Neuron (in vitro differentiated cells): ENCODE data around the gene ALLC.

ENCODE experiments used
- H2AFZ ChIP-seq: one replicate; pipeline ENCODE4 v1.6.1; 2013; ENCODE audit warnings: low read depth, mild to moderate bottlenecking, inconsistent platforms, low read length, moderate library complexity
- H3K27me3 ChIP-seq: one replicate; pipeline ENCODE4 v1.6.1; 2013; ENCODE audit warnings: low read length; ENCODE audit not compliant: insufficient read depth
- H3K36me3 ChIP-seq: one replicate; pipeline ENCODE4 v1.6.1; 2013; ENCODE audit warnings: low read length; ENCODE audit not compliant: insufficient read depth
- H3K4me1 ChIP-seq: one replicate; pipeline ENCODE4 v1.6.1; 2013; ENCODE audit warnings: low read length; ENCODE audit not compliant: insufficient read depth
- H3K4me3 ChIP-seq: 2 replicates; pipeline ENCODE4 v1.5.1; 2013; ENCODE audit warnings: mild to moderate bottlenecking, low read length, moderate library complexity
- H3K9me3 ChIP-seq: one replicate; pipeline ENCODE4 v1.6.1; 2013; ENCODE audit warnings: low read length

Gene ALLC

DNA sequence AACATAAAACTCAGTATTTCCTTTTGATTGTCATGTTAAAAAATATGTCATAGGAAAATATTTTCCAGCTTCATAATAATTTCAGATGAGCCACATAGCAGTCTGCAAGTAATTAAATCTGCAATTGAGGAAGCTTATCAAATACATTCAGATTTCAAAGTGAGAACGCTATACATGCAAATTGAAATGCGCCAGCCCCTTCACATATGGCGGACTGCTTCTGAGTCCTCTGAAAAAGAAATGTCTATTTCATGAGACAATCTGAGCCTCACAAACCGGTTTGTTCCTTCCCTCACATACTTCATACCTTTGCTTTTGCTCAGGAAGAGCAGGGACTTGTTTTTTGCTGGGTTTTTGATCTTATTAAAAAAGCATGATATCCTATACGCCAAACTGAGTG is 43.1 kb downstream of the ALLC start:
- no peaks in the 10 kb centered on the region for H3K36me3 ChIP-seq
- no peaks in the 10 kb centered on the region for H3K9me3 ChIP-seq
- no peak overlapping the region for H3K4me3 ChIP-seq
- peaks cover 13% of the 10 kb centered on the region for H3K4me1 ChIP-seq
- H2AFZ ChIP-seq = no peak overlapping the region
- no peaks in the 10 kb centered on the region for H3K27me3 ChIP-seq

DNA sequence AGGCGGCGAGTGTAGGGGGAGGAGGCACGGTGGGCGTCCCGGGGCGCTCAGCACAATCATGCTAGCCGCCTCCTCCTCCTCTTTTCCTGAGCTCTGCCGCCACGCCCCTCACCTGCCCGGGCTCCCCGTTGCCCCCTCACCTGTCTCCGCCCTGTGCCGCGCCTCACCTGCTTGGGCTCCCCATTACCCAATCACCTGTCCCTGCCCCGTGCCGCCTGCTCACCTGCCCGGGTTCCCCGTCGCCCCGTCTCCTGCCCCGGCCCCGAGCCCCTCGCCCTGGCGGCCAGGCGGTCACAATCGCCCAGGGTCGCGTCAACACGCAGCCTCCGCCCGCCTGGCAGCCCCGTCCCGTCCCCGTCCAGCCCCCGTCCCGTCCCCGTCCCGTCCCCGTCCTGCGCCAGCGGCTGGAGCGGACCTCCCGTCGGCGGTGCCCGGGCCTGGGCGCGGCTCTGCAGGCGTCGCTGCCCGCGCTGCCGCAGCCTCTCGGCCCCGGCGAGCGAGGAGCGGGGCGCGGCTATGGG is 45.3 kb downstream of the ALLC start, which contains the start of gene DCDC2C:
DCDC2C (plus strand) TSS at position 340 of the 521 bp plus-strand sequence; CDS start at position 517, 177 bp downstream.
- H3K4me1 ChIP-seq = peaks cover 13% of the 10 kb centered on the region
- no peak within 1 kb of the TSS for H3K4me3 ChIP-seq
- no peaks in the 10 kb centered on the region for H3K36me3 ChIP-seq
- H3K9me3 ChIP-seq = no peaks in the 10 kb centered on the region
- no peaks in the 10 kb centered on the region for H3K27me3 ChIP-seq
- H2AFZ ChIP-seq = no peak within 1 kb of the TSS

- Histone ChIP-seq H3K27me3 (no peaks in the 10 kb centered on the region), H3K4me3 (no peak overlapping the region), H3K9me3 (no peaks in the 10 kb centered on the region), H2AFZ (no peak overlapping the region), H3K4me1 (peaks cover 13% of the 10 kb centered on the region), H3K36me3 (no peaks in the 10 kb centered on the region)
Observed at GRCh38 chr2:3703757-3704355, 45.9 kb downstream of the ALLC start.

DNA sequence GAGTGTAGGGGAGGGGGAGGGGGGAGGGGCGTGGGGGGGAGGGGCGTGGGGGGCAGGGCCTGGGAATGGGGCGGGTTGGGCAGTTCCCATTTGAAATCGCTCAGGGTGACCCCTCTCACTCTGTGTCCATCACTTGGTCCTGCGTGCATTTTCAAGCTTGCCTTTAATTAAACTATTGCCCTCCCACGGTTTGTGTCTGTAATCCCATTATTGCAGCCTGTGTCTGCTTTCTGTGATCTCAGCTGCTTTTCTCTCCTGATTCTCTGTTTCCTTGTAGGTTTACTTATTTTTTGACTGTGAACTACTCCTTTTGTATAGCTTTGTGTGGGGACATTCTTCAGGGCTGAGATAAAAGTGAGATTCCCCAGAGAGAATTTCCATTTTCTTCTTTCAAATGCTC is 46.7 kb downstream of the ALLC start:
- no peak overlapping the region for H3K4me3 ChIP-seq
- no peaks in the 10 kb centered on the region for H3K36me3 ChIP-seq
- H2AFZ ChIP-seq = no peak overlapping the region
- no peaks in the 10 kb centered on the region for H3K27me3 ChIP-seq
- peaks cover 13% of the 10 kb centered on the region for H3K4me1 ChIP-seq
- no peaks in the 10 kb centered on the region for H3K9me3 ChIP-seq

DNA sequence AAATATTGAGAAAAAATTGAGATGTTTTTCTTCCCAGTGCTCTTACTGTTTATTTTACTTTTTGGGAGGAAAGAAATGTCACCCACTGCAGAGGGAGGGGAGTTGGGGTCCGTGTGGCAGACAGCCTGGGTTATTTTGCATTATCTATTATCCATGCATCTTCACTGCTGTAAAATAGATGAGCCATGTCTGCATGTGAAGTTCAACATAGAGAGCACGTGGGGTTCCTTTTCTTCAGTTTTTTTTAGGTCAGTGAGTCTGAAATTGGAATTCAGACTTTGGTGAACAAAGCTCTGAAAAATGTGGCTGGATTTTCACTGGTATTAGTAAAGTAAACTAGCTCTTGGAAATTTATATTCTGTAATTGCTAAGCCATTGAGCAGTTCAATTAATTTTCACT is 47.8 kb downstream of the ALLC start:
- Histone ChIP-seq H3K4me1 (peaks cover 13% of the 10 kb centered on the region), H3K27me3 (no peaks in the 10 kb centered on the region), H3K9me3 (no peaks in the 10 kb centered on the region), H3K36me3 (no peaks in the 10 kb centered on the region), H3K4me3 (no peak overlapping the region), H2AFZ (no peak overlapping the region)

- Histone ChIP-seq H3K4me1 (peaks cover 13% of the 10 kb centered on the region), H3K27me3 (no peaks in the 10 kb centered on the region), H3K9me3 (no peaks in the 10 kb centered on the region), H3K4me3 (no peak overlapping the region), H3K36me3 (no peaks in the 10 kb centered on the region), H2AFZ (no peak overlapping the region)
Observed at GRCh38 chr2:3706892-3707291, 48.9 kb downstream of the ALLC start.

DNA sequence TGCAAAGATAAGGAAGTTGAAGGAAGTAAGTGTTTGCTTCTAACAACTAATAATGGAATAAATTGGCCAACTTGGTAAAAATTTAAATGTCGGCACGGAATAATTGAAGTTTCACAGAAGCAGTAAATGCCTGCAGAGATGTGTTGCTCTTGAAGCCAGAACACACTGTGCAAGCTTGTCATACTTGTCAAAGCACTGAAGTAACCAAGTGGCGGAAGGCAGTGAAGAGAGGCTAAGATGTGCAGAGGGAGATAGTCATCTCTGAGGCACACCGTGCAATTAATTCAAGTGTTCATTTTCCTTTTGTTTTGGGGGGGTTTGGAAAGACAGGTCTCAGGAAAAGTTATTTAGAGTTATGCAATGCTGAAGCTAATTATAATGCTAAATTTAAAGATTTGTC is 50.6 kb downstream of the ALLC start:
- no peaks in the 10 kb centered on the region for H3K9me3 ChIP-seq
- peaks cover 13% of the 10 kb centered on the region for H3K4me1 ChIP-seq
- no peak overlapping the region for H3K4me3 ChIP-seq
- H3K36me3 ChIP-seq = no peaks in the 10 kb centered on the region
- H3K27me3 ChIP-seq = no peaks in the 10 kb centered on the region
- no peak overlapping the region for H2AFZ ChIP-seq

GRCh38 chr2:3709225-3709624 is 51.2 kb downstream of the ALLC start:
- H2AFZ ChIP-seq = no peak overlapping the region
- no peak overlapping the region for H3K4me3 ChIP-seq
- H3K9me3 ChIP-seq = no peaks in the 10 kb centered on the region
- H3K27me3 ChIP-seq = no peaks in the 10 kb centered on the region
- H3K4me1 ChIP-seq = peaks cover 13% of the 10 kb centered on the region
- H3K36me3 ChIP-seq = no peaks in the 10 kb centered on the region

DNA sequence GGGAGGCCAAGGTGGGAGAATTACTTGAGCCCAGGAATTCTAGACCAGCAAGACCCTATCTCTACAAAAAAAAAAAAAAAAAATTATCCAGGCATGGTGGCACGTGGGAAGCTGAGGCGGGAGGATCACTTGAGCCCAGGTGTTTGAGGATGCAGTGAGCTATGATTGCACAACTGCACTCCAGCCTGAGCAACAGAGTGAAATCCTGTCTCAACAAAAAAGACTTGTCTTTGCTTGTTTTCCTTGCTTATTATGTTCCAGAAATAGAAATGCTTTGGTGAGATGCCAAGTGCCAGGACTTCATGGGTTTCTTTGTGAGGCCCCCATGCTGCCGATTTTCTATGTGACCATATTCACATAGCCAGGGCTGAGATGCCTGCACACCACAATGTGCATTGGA is 54.4 kb downstream of the ALLC start:
- Histone ChIP-seq H2AFZ (no peak overlapping the region), H3K36me3 (no peaks in the 10 kb centered on the region), H3K27me3 (no peaks in the 10 kb centered on the region)

GRCh38 chr2:3712831-3713503 is 55.0 kb downstream of the ALLC start:
- Histone ChIP-seq H3K9me3 (no peaks in the 10 kb centered on the region), H3K4me1 (no peaks in the 10 kb centered on the region), H3K4me3 (no peak overlapping the region), H3K36me3 (no peaks in the 10 kb centered on the region), H2AFZ (no peak overlapping the region), H3K27me3 (no peaks in the 10 kb centered on the region)

More for the DNA sequence above, 54.4 kb downstream of the ALLC start:
- Histone ChIP-seq H3K9me3 (no peaks in the 10 kb centered on the region), H3K4me3 (no peak overlapping the region), H3K4me1 (no peaks in the 10 kb centered on the region)

- no peaks in the 10 kb centered on the region for H3K27me3 ChIP-seq
- no peak overlapping the region for H2AFZ ChIP-seq
Observed at GRCh38 chr2:3718679-3719078, 60.7 kb downstream of the ALLC start.

DNA sequence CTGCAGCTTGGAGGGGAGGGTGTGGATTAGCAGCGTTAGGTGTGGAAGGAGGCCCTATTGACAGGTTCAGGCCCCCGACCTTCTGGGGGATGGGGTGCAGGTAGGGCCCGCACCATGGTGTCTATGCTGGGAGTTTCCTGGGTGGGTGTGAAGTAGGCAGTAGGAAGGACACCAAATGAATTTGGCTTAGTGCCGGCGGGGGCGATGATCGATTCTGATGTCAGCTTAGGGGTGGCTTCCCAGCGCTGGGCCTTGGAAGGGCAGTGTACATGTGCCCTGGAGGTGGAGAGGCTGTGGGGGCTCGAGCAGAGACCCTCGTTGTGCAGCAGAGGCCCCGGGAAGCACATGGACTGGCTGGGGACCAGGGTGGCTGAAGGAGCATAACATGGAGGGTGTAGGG is 67.0 kb downstream of the ALLC start:
- H2AFZ ChIP-seq = no peak overlapping the region
- no peaks in the 10 kb centered on the region for H3K9me3 ChIP-seq
- no peaks in the 10 kb centered on the region for H3K36me3 ChIP-seq
- no peaks in the 10 kb centered on the region for H3K27me3 ChIP-seq
- H3K4me1 ChIP-seq = peaks cover 6% of the 10 kb centered on the region
- no peak overlapping the region for H3K4me3 ChIP-seq

More at GRCh38 chr2:3718679-3719078, 60.7 kb downstream of the ALLC start:
- H3K4me1 ChIP-seq = no peaks in the 10 kb centered on the region
- H3K36me3 ChIP-seq = no peaks in the 10 kb centered on the region
- no peaks in the 10 kb centered on the region for H3K9me3 ChIP-seq
- H3K4me3 ChIP-seq = no peak overlapping the region

GRCh38 chr2:3725458-3726250 is 67.7 kb downstream of the ALLC start:
- peaks cover 6% of the 10 kb centered on the region for H3K4me1 ChIP-seq
- H2AFZ ChIP-seq = no peak overlapping the region
- H3K9me3 ChIP-seq = no peaks in the 10 kb centered on the region
- no peak overlapping the region for H3K4me3 ChIP-seq
- H3K36me3 ChIP-seq = no peaks in the 10 kb centered on the region
- H3K27me3 ChIP-seq = no peaks in the 10 kb centered on the region
